Gastroesophageal sphincter (tissue), 4 donors: ENCODE measurements around the gene SPATA9. TPM values are rescaled to one million over a fixed set of nuclear protein-coding genes. Genes with fewer than 3 reads are reported as not detected.
A peak's percentile ranks its signal among the peaks of the same experiment; 100 is the strongest.

Experiments
- ATAC-seq: fragments of 150-250 bp; one replicate; pipeline ENCODE4 v1.9.1; 2016; ENCODE audit warnings: mild to moderate bottlenecking, moderate library complexity
- H3K27ac ChIP-seq, 4 donors: fragments of 200-600 bp; sonication (generic) in 3 of 4; 1 replicate in 3 of 4; 2 replicates in 1 of 4; pipeline ENCODE4 v1.5.1; 2016 to 2019
- H3K27me3 ChIP-seq: fragments of 200-600 bp; sonication (generic); one replicate; pipeline ENCODE4 v1.5.1; 2019
- H3K36me3 ChIP-seq, 2 donors: fragments of 200-600 bp; sonication (generic); one replicate each; pipeline ENCODE4 v1.5.1; 2019; ENCODE audit warnings: control low read depth in 1 of 2
- H3K4me1 ChIP-seq, 3 donors: fragments of 200-600 bp; sonication (generic); 1 replicate in 2 of 3; 2 replicates in 1 of 3; pipeline ENCODE4 v1.5.1; 2016 to 2019; ENCODE audit warnings: control low read depth in 2 of 3
- H3K4me3 ChIP-seq, 2 donors: fragments of 200-600 bp; sonication (generic); one replicate each; pipeline ENCODE4 v1.5.1; 2019; ENCODE audit warnings: mild to moderate bottlenecking in 1 of 2, moderate library complexity in 1 of 2
- H3K9me3 ChIP-seq, 3 donors: fragments of 200-600 bp; sonication (generic); one replicate each; pipeline ENCODE4 v1.5.1; 2017 to 2019; ENCODE audit warnings: control low read depth in 2 of 3
- EP300 ChIP-seq: sonication (generic); formaldehyde crosslinking; IDR thresholded peaks from one replicate; pipeline ENCODE4 v1.6.1; 2017; ENCODE audit warnings: antibody characterized with exemption, mild to moderate bottlenecking
- POLR2A ChIP-seq, 2 donors: fragments of 450-650 bp; IDR thresholded peaks; one replicate each; pipeline ENCODE4 v1.6.1; 2017; ENCODE audit warnings: antibody characterized with exemption in 2 of 2, mild to moderate bottlenecking in 2 of 2, moderate library complexity in 1 of 2
- POLR2AphosphoS5 ChIP-seq: sonication (generic); formaldehyde crosslinking; IDR thresholded peaks from one replicate; pipeline ENCODE4 v1.6.1; 2017; ENCODE audit warnings: antibody characterized with exemption
- WGBS, 2 donors: methylation state at CpG; one replicate each; pipeline ENCODE4 v1.1.5; 2018; ENCODE audit warnings: low coverage in 1 of 2; 5-methylcytosine and 5-hydroxymethylcytosine counted together
- total RNA-seq, 4 donors: library from RNA; depleted of rRNA; stranded (reverse); fragments of >200 nt; gene quantifications; one replicate each; pipeline ENCODE4 v1.1.0, GENCODE V29; 2016
- TF ChIP-seq, protein P1 (sequence below), 4 experiments: fragments of 200-600 bp in 2 of 4; fragments of 450-650 bp in 2 of 4; sonication (generic) in 1 of 4; IDR thresholded peaks; one replicate each; pipeline ENCODE4 v1.5.1; 2017 to 2019; ENCODE audit warnings: antibody characterized with exemption in 4 of 4, mild to moderate bottlenecking in 2 of 4, moderate library complexity in 2 of 4

Gene SPATA9
- total RNA-seq, 4 donors from 2014 or later = 0.27 TPM; not detected in 3

GRCh38 chr5:95626701-95627100, 56.1 kb downstream of the SPATA9 start:
- 83 to 100% methylated on average over 1 of the region's 1 CpG for WGBS, 2 donors
- Histone ChIP-seq H3K36me3 (no peaks in the 10 kb centered on the region), H3K4me1 (peaks cover 0 to 8% (median 3%) of the 10 kb centered on the region in 3 donors), H3K27me3 (no peaks in the 10 kb centered on the region), H3K4me3 (no peak overlapping the region), H3K9me3 (no peaks in the 10 kb centered on the region), H3K27ac (no peak overlapping the region)
- TF ChIP-seq EP300 (no peak), POLR2AphosphoS5 (no peak), POLR2A (IDR thresholded peaks at IDR 0.05) (no peak)
- TF ChIP-seq, protein P1, sequence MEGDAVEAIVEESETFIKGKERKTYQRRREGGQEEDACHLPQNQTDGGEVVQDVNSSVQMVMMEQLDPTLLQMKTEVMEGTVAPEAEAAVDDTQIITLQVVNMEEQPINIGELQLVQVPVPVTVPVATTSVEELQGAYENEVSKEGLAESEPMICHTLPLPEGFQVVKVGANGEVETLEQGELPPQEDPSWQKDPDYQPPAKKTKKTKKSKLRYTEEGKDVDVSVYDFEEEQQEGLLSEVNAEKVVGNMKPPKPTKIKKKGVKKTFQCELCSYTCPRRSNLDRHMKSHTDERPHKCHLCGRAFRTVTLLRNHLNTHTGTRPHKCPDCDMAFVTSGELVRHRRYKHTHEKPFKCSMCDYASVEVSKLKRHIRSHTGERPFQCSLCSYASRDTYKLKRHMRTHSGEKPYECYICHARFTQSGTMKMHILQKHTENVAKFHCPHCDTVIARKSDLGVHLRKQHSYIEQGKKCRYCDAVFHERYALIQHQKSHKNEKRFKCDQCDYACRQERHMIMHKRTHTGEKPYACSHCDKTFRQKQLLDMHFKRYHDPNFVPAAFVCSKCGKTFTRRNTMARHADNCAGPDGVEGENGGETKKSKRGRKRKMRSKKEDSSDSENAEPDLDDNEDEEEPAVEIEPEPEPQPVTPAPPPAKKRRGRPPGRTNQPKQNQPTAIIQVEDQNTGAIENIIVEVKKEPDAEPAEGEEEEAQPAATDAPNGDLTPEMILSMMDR (IDR thresholded peaks at IDR 0.05) = no peak
- peak; percentile 28 for ATAC-seq

GRCh38 chr5:95624368-95624767, 58.4 kb downstream of the SPATA9 start:
- peaks cover 22% of the 10 kb centered on the region for H3K27me3 ChIP-seq

DNA sequence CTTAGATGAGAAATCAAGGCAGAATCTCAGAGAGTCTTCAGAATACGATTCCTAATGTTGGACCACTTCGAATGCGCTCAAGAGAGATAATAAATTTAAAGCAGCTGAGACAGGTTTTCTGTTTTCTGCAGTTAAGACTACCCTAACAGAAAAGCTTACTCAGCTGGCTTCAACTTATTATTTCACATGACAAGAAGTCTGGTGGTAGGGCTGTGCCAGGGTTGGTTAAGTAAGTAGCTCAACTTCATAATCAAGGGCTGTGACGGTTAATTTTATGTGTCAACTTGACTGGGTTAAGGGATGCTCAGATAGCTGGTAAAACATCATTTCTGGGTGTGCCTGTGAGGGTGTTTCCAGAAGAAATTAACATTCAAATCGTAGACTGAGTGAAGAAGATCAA, 59.1 kb downstream of the SPATA9 start:
- ATAC-seq = no peak
- TF ChIP-seq EP300 (no peak), POLR2AphosphoS5 (no peak), POLR2A (IDR thresholded peaks at IDR 0.05) (no peak)
- TF ChIP-seq, protein P1 (IDR thresholded peaks at IDR 0.05) = no peak
- Histone ChIP-seq H3K36me3 (no peaks in the 10 kb centered on the region), H3K27ac (no peak overlapping the region), H3K27me3 (peaks cover 29% of the 10 kb centered on the region), H3K4me1 (peaks cover 0 to 25% (median 18%) of the 10 kb centered on the region in 3 donors), H3K4me3 (no peak overlapping the region), H3K9me3 (no peaks in the 10 kb centered on the region)
- 90 to 94% methylated on average over 5 of the region's 5 CpGs for WGBS, 2 donors

More at GRCh38 chr5:95624368-95624767, 58.4 kb downstream of the SPATA9 start:
- WGBS, 2 donors = 96% methylated on average over 2 of the region's 2 CpGs; no CpG with 5 or more reads in 1 of the 2 donors
- no peak for ATAC-seq
- no peak overlapping the region for H3K4me3 ChIP-seq
- no peak overlapping the region for H3K27ac ChIP-seq
- H3K4me1 ChIP-seq = peaks cover 0 to 22% (median 16%) of the 10 kb centered on the region in 3 donors
- no peaks in the 10 kb centered on the region for H3K36me3 ChIP-seq
- TF ChIP-seq POLR2A (IDR thresholded peaks at IDR 0.05) (no peak), POLR2AphosphoS5 (no peak), EP300 (no peak)
- TF ChIP-seq, protein P1 (IDR thresholded peaks at IDR 0.05) = no peak
- H3K9me3 ChIP-seq = no peaks in the 10 kb centered on the region

GRCh38 chr5:95621839-95622629, 60.8 kb downstream of the SPATA9 start:
- Histone ChIP-seq H3K27me3 (peaks cover 34% of the 10 kb centered on the region), H3K4me3 (no peak overlapping the region), H3K27ac (no peak overlapping the region), H3K4me1 (peaks cover 0 to 25% (median 18%) of the 10 kb centered on the region in 3 donors), H3K36me3 (no peaks in the 10 kb centered on the region), H3K9me3 (no peaks in the 10 kb centered on the region)
- TF ChIP-seq, protein P1 (IDR thresholded peaks at IDR 0.05) = no peak
- TF ChIP-seq POLR2A (IDR thresholded peaks at IDR 0.05) (no peak), EP300 (no peak), POLR2AphosphoS5 (no peak)
- no peak for ATAC-seq
- 53 to 57% methylated on average over 5 to 7 of the region's 8 CpGs for WGBS, 2 donors
